ENCODE results near the gene SART1. TPM values are rescaled to one million over a fixed set of nuclear protein-coding genes. Genes with fewer than 3 reads are reported as not detected.

Gene SART1
- total RNA-seq, 3 donors from 2014 or later, result 55.2 to 68.5 (median 55.9) TPM

DNA sequence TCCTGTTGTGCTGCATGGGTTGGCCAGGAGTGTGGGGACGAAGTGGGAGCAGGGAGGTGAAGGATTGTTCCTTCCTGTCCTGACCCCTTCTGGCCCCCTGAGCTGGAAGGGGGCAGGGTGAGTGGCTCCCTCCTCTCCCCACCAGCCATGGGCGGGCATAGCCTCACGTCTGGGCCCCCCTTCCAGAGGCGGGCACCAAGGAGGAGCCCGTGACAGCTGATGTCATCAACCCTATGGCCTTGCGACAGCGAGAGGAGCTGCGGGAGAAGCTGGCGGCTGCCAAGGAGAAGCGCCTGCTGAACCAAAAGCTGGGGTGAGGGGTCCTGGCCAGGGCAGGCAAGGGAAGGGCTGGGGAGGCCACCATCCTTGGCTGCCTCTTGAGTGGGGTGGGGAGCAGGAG lies 3.4 kb downstream of the SART1 start:
- Histone ChIP-seq H3K4me1 (peaks cover 15 to 16% of the 10 kb centered on the region in 2 donors), H3K27ac (no peak overlapping the region), H3K4me3 (no peak overlapping the region), H3K9me3 (no peaks in the 10 kb centered on the region), H3K27me3 (no peaks in the 10 kb centered on the region), H3K36me3 (peaks cover 15% of the 10 kb centered on the region)
- TF ChIP-seq, protein P1, sequence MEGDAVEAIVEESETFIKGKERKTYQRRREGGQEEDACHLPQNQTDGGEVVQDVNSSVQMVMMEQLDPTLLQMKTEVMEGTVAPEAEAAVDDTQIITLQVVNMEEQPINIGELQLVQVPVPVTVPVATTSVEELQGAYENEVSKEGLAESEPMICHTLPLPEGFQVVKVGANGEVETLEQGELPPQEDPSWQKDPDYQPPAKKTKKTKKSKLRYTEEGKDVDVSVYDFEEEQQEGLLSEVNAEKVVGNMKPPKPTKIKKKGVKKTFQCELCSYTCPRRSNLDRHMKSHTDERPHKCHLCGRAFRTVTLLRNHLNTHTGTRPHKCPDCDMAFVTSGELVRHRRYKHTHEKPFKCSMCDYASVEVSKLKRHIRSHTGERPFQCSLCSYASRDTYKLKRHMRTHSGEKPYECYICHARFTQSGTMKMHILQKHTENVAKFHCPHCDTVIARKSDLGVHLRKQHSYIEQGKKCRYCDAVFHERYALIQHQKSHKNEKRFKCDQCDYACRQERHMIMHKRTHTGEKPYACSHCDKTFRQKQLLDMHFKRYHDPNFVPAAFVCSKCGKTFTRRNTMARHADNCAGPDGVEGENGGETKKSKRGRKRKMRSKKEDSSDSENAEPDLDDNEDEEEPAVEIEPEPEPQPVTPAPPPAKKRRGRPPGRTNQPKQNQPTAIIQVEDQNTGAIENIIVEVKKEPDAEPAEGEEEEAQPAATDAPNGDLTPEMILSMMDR (IDR thresholded peaks at IDR 0.05), result no peak
- no peak for TF ChIP-seq POLR2A (IDR thresholded peaks at IDR 0.05)
- TF ChIP-seq POLR2AphosphoS5 (IDR thresholded peaks at IDR 0.05), result no peak
- no peak for DNase-seq (ENCODE audit: low spot score in 2 of 2)
- intact Hi-C loops (cut with DNase I; ENCODE audit: low total_unique reads), result loop anchor here (10.0 kb wide), 1 partner anchor 80 kb away; the partner anchor contains the start of gene FIBP

DNA sequence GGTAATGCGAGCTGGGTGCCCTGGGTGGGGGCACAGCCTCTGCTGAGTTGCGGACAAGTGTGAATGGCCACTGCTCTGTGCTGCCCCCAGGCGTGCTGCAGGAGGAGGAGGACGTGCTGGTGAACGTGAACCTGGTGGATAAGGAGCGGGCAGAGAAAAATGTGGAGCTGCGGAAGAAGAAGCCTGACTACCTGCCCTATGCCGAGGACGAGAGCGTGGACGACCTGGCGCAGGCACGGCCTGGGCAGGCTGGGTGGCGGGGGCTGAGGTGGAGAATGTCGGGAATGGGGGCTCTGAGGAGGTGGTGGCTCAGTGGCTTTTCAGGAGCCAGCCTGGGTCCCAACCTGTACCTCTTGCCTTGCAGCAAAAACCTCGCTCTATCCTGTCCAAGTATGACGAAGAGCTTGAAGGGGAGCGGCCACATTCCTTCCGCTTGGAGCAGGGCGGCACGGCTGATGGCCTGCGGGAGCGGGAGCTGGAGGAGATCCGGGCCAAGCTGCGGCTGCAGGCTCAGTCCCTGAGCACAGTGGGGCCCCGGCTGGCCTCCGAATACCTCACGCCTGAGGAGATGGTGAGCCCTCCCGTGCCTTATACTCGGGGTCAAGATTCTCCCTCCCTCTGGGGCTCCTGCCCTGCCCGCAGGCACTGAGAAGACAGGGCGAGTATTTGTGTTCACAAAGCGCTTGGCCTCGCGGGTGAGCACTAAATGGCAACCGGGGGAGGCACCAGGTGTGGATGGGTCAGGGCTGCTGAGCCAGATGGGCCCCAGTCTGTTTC lies 4.6 kb downstream of the SART1 start:
- Histone ChIP-seq H3K27ac (no peak overlapping the region), H3K4me1 (peaks cover 15 to 16% of the 10 kb centered on the region in 2 donors), H3K36me3 (peaks cover 15% of the 10 kb centered on the region), H3K9me3 (no peaks in the 10 kb centered on the region), H3K27me3 (no peaks in the 10 kb centered on the region), H3K4me3 (no peak overlapping the region)
- DNase-seq (ENCODE audit: low spot score in 2 of 2), result no peak
- intact Hi-C loops (cut with DNase I; ENCODE audit: low total_unique reads), result loop anchor here (10.0 kb wide), 1 partner anchor 81 kb away; the partner anchor contains the start of gene FIBP
- TF ChIP-seq, protein P1 (IDR thresholded peaks at IDR 0.05), result no peak
- TF ChIP-seq POLR2AphosphoS5 (IDR thresholded peaks at IDR 0.05) (no peak), POLR2A (IDR thresholded peaks at IDR 0.05) (no peak)

DNA sequence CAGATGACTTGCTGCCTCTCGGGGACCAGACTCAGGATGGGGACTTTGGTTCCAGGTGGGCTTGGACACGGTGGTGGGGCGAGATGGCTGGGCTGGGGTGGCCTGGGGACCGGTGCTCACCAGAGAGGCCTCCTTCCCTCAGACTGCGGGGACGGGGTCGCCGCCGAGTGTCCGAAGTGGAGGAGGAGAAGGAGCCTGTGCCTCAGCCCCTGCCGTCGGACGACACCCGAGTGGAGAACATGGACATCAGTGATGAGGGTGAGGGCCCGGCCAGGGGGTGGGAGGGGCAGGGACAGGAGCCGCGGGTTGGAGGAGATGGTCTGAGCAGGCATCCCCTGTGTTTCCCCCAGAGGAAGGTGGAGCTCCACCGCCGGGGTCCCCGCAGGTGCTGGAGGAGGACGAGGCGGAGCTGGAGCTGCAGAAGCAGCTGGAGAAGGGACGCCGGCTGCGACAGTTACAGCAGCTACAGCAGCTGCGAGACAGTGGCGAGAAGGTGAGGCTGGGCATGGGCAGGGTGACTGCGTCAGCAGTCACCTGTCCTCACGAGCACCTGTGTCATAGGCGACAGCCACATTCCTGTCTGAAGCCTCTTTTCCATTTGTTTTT lies 5.9 kb downstream of the SART1 start:
- no peaks in the 10 kb centered on the region for H3K27me3 ChIP-seq
- DNase-seq (ENCODE audit: low spot score in 2 of 2), result no peak
- peaks cover 15% of the 10 kb centered on the region for H3K36me3 ChIP-seq
- no peak for TF ChIP-seq POLR2AphosphoS5 (IDR thresholded peaks at IDR 0.05)
- TF ChIP-seq POLR2A (IDR thresholded peaks at IDR 0.05), result no peak
- TF ChIP-seq, protein P1 (IDR thresholded peaks at IDR 0.05), result no peak
- no peak overlapping the region for H3K4me3 ChIP-seq
- intact Hi-C loops (cut with DNase I; ENCODE audit: low total_unique reads), result loop anchor here (10.0 kb wide), 1 partner anchor 83 kb away; the partner anchor contains the start of gene FIBP
- no peak overlapping the region for H3K27ac ChIP-seq
- H3K4me1 ChIP-seq, result peaks cover 13 to 15% of the 10 kb centered on the region in 2 donors
- no peaks in the 10 kb centered on the region for H3K9me3 ChIP-seq

DNA sequence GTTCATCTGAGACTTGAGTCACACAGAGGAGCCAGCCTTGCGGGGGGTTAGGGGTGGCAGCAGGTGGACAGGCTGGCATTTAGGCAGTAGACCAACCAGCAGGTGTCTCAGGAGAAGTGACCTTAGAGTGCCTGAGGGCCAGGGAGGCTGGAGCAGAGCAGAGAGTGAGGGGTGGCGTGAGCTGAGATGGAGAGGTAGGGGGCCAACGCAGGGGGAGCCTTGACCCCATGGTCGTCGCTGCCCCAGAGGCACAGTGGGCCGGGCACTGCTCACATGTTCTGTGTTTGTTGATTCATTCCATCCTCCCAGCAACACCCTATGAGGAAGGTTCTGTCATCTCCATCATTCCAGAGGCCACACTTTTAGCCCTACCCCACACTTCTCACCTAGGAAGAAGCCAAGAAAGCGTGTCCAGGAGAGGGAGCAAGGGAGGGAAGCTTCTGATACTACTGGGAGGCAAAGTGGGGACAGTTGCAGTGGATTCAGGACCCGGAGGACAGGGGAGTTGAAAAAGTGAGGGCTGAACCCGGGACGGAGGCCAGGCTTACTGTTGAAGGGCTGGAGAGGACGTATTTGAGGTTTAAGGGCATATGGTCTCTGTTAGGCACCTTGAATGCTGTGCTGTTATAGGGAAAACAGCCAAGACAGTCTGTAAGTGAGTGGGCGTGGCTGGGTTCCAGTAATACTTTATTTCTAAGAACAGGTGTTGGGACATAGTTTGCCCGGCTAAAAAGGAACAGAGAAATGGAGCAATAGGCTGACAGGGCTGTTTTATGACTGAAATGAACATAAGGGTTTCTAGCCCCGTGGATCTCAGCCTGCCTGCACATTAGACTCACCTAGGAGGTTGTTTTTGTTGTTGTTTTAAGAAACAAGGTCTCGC lies 7.3 kb downstream of the SART1 start:
- peaks cover 15% of the 10 kb centered on the region for H3K36me3 ChIP-seq
- DNase-seq (ENCODE audit: low spot score in 2 of 2), result no peak
- no peak overlapping the region for H3K4me3 ChIP-seq
- H3K27ac ChIP-seq, result no peak overlapping the region
- H3K27me3 ChIP-seq, result no peaks in the 10 kb centered on the region
- intact Hi-C loops (cut with DNase I; ENCODE audit: low total_unique reads), result loop anchor here (10.0 kb wide), 1 partner anchor 84 kb away; the partner anchor contains the start of gene FIBP
- TF ChIP-seq, protein P1 (IDR thresholded peaks at IDR 0.05), result no peak
- no peak for TF ChIP-seq POLR2AphosphoS5 (IDR thresholded peaks at IDR 0.05)
- TF ChIP-seq POLR2A (IDR thresholded peaks at IDR 0.05), result no peak
- H3K9me3 ChIP-seq, result no peaks in the 10 kb centered on the region
- peaks cover under 1% of the 10 kb centered on the region in 2 donors for H3K4me1 ChIP-seq

Data from breast epithelium (tissue), 4 donors.